Trophoblast cell (in vitro differentiated cells and primary cell): ENCODE results near the gene LGR5. TPM values are rescaled to one million over a fixed set of nuclear protein-coding genes. Genes with fewer than 3 reads are reported as not detected.

Source experiments
- DNase-seq, 2 donors: peaks; one replicate each; pipeline ENCODE4 v3.0.0-alpha.2; 2016
- H2AFZ ChIP-seq: 2 replicates; pipeline ENCODE4 v1.6.1; 2013; ENCODE audit warnings: low read length, moderate library complexity, mild to moderate bottlenecking; ENCODE audit not compliant: insufficient read depth, poor library complexity
- H2AK5ac ChIP-seq: 2 replicates; pipeline ENCODE4 v1.6.1; 2013; ENCODE audit warnings: mild to moderate bottlenecking, low read length
- H2BK120ac ChIP-seq: 2 replicates; pipeline ENCODE4 v1.6.1; 2013; ENCODE audit warnings: low read length, mild to moderate bottlenecking, moderate library complexity; ENCODE audit not compliant: insufficient read depth, poor library complexity
- H2BK12ac ChIP-seq: 2 replicates; pipeline ENCODE4 v1.6.1; 2013; ENCODE audit warnings: mild to moderate bottlenecking, low read length, moderate library complexity
- H2BK5ac ChIP-seq: 2 replicates; pipeline ENCODE4 v1.6.1; 2013; ENCODE audit warnings: low read length, low read depth, moderate library complexity, mild to moderate bottlenecking; ENCODE audit not compliant: poor library complexity
- H3K14ac ChIP-seq: 2 replicates; pipeline ENCODE4 v1.6.1; 2013; ENCODE audit warnings: mild to moderate bottlenecking, low read length
- H3K18ac ChIP-seq: 2 replicates; pipeline ENCODE4 v1.6.1; 2013; ENCODE audit warnings: mild to moderate bottlenecking, low read length
- H3K23ac ChIP-seq: 2 replicates; pipeline ENCODE4 v1.6.1; 2013; ENCODE audit warnings: low read length
- H3K27ac ChIP-seq: 2 replicates; pipeline ENCODE4 v1.5.1; 2013; ENCODE audit warnings: low read depth, mild to moderate bottlenecking, inconsistent platforms, low read length, moderate library complexity
- H3K27me3 ChIP-seq: 2 replicates; pipeline ENCODE4 v1.6.1; 2013; ENCODE audit warnings: inconsistent platforms, mild to moderate bottlenecking, low read length, moderate library complexity; ENCODE audit not compliant: insufficient read depth
- H3K36me3 ChIP-seq, 2 experiments: 1 replicate in 1 of 2; 2 replicates in 1 of 2; pipeline ENCODE4 v1.6.1; 2013; ENCODE audit warnings: low read length in 2 of 2, mild to moderate bottlenecking in 2 of 2, moderate library complexity in 1 of 2; ENCODE audit not compliant: insufficient read depth in 2 of 2, control insufficient read depth in 1 of 2
- H3K4ac ChIP-seq: 2 replicates; pipeline ENCODE4 v1.6.1; 2013; ENCODE audit warnings: low read depth, mild to moderate bottlenecking, low read length, moderate library complexity
- H3K4me1 ChIP-seq, 2 experiments: 1 replicate in 1 of 2; 2 replicates in 1 of 2; pipeline ENCODE4 v1.6.1; 2013; ENCODE audit warnings: low read length in 2 of 2, mild to moderate bottlenecking in 2 of 2, moderate library complexity in 1 of 2; ENCODE audit not compliant: insufficient read depth in 2 of 2, control insufficient read depth in 1 of 2
- H3K4me2 ChIP-seq: 2 replicates; pipeline ENCODE4 v1.6.1; 2013; ENCODE audit warnings: inconsistent platforms, mild to moderate bottlenecking, low read length, moderate library complexity
- H3K4me3 ChIP-seq: 2 replicates; pipeline ENCODE4 v1.5.1; 2013; ENCODE audit warnings: mild to moderate bottlenecking, low read depth, low read length, inconsistent platforms
- H3K79me1 ChIP-seq: one replicate; pipeline ENCODE4 v1.6.1; 2013; ENCODE audit warnings: low read length
- H3K79me2 ChIP-seq: 2 replicates; pipeline ENCODE4 v1.6.1; 2013; ENCODE audit warnings: low read length, mild to moderate bottlenecking; ENCODE audit not compliant: control insufficient read depth, insufficient read depth, poor library complexity
- H3K9ac ChIP-seq: 2 replicates; pipeline ENCODE4 v1.6.1; 2013; ENCODE audit warnings: mild to moderate bottlenecking, low read length
- H3K9me3 ChIP-seq: 2 replicates; pipeline ENCODE4 v1.6.1; 2013; ENCODE audit warnings: low read depth, mild to moderate bottlenecking, control low read depth, inconsistent platforms, low read length; ENCODE audit not compliant: insufficient read depth
- H4K12ac ChIP-seq: 2 replicates; pipeline ENCODE4 v1.6.1; 2013; ENCODE audit warnings: low read depth, mild to moderate bottlenecking, low read length, moderate library complexity
- H4K8ac ChIP-seq: 2 replicates; pipeline ENCODE4 v1.6.1; 2013; ENCODE audit warnings: low read depth, mild to moderate bottlenecking, low read length, moderate library complexity
- H4K91ac ChIP-seq: one replicate; pipeline ENCODE4 v1.6.1; 2013; ENCODE audit warnings: low read depth, mild to moderate bottlenecking, low read length, moderate library complexity
- WGBS: extraction: QIAGEN DNeasy Blood & Tissue Kit; methylation state at CpG from one replicate; pipeline ENCODE4 v1.1.7; 2013; ENCODE audit warnings: missing lambda C conversion rate; ENCODE audit not compliant: insufficient read length, insufficient coverage; ENCODE audit errors: extremely low coverage; 5-methylcytosine and 5-hydroxymethylcytosine counted together
- polyA plus RNA-seq: library from polyadenylated mRNA; stranded (reverse); fragments of 200-250 nt; gene quantifications from 2 replicates; pipeline ENCODE4 v1.2.3, GENCODE V29; 2013

Gene LGR5
- polyA plus RNA-seq, result 0.79 and 1.1 TPM in 2 replicates

- no peak within 1 kb of the TSS for H3K9ac ChIP-seq
- H3K4me2 ChIP-seq, result peak within 1 kb of the TSS; percentile 93
- WGBS, result no CpG with 5 or more reads among the region's 65 CpGs
- no peak within 1 kb of the TSS for H4K91ac ChIP-seq
- H2AFZ ChIP-seq, result no peak within 1 kb of the TSS
- no peak within 1 kb of the TSS for H2BK12ac ChIP-seq
- H3K4me1 ChIP-seq, result peaks cover 6 to 13% of the 10 kb centered on the region in 2 experiments
- H4K12ac ChIP-seq, result no peak within 1 kb of the TSS
- no peak within 1 kb of the TSS for H4K8ac ChIP-seq
- no peak within 1 kb of the TSS for H3K27ac ChIP-seq
- H3K36me3 ChIP-seq, result peaks cover 0 to 2% of the 10 kb centered on the region in 2 experiments
- H3K79me1 ChIP-seq, result no peaks in the 10 kb centered on the region
- DNase-seq, result peak in 1 of 2 donors; percentile 20
- H3K9me3 ChIP-seq, result peaks cover 11% of the 10 kb centered on the region
- H3K23ac ChIP-seq, result no peak within 1 kb of the TSS
- H3K4me3 ChIP-seq, result peak within 1 kb of the TSS; percentile 63
- H3K79me2 ChIP-seq, result no peaks in the 10 kb centered on the region
- no peak within 1 kb of the TSS for H2BK5ac ChIP-seq
- no peak within 1 kb of the TSS for H2BK120ac ChIP-seq
- peaks cover 40% of the 10 kb centered on the region for H3K27me3 ChIP-seq
- H3K4ac ChIP-seq, result no peak within 1 kb of the TSS
- H3K18ac ChIP-seq, result no peak within 1 kb of the TSS
- H3K14ac ChIP-seq, result no peak within 1 kb of the TSS
- H2AK5ac ChIP-seq, result no peak within 1 kb of the TSS
Observed at GRCh38 chr12:71439613-71440344, at the start of gene LGR5. Gene LGR5 (plus strand): TSS chr12:71439798. CDS start chr12:71440081, 283 bp downstream.

GRCh38 chr12:71392521-71393145, 47.0 kb upstream of the LGR5 start:
- Histone ChIP-seq H3K4me1 (no peaks in the 10 kb centered on the region), H4K8ac (no peak overlapping the region), H2AK5ac (no peak overlapping the region), H3K4me3 (no peak overlapping the region), H3K14ac (no peak overlapping the region), H3K18ac (no peak overlapping the region), H2AFZ (no peak overlapping the region), H2BK5ac (no peak overlapping the region), H2BK12ac (no peak overlapping the region), H2BK120ac (no peak overlapping the region), H3K9me3 (no peaks in the 10 kb centered on the region), H3K36me3 (no peaks in the 10 kb centered on the region), H3K23ac (no peak overlapping the region), H3K4ac (no peak overlapping the region), H4K91ac (no peak overlapping the region), H3K4me2 (no peak overlapping the region), H3K27me3 (no peaks in the 10 kb centered on the region), H3K79me2 (no peaks in the 10 kb centered on the region), H4K12ac (no peak overlapping the region), H3K27ac (no peak overlapping the region), H3K79me1 (no peaks in the 10 kb centered on the region), H3K9ac (no peak overlapping the region)
- peak; percentile 23 to 83 for DNase-seq
- WGBS, result no CpG with 5 or more reads among the region's 10 CpGs

GRCh38 chr12:71393625-71394024, 46.0 kb upstream of the LGR5 start:
- Histone ChIP-seq H2BK5ac (no peak overlapping the region), H4K91ac (no peak overlapping the region), H4K8ac (no peak overlapping the region), H3K79me1 (no peaks in the 10 kb centered on the region), H2AK5ac (no peak overlapping the region), H3K14ac (no peak overlapping the region), H2AFZ (no peak overlapping the region), H3K18ac (no peak overlapping the region), H3K23ac (no peak overlapping the region), H3K9me3 (no peaks in the 10 kb centered on the region), H3K4me1 (no peaks in the 10 kb centered on the region), H3K36me3 (no peaks in the 10 kb centered on the region), H3K27ac (no peak overlapping the region), H2BK120ac (no peak overlapping the region), H3K27me3 (no peaks in the 10 kb centered on the region), H2BK12ac (no peak overlapping the region), H3K4me2 (no peak overlapping the region), H3K79me2 (no peaks in the 10 kb centered on the region), H3K4me3 (no peak overlapping the region), H3K4ac (no peak overlapping the region), H3K9ac (no peak overlapping the region), H4K12ac (no peak overlapping the region)
- DNase-seq, result no peak
- no CpG with 5 or more reads among the region's 4 CpGs for WGBS

- H3K18ac ChIP-seq, result no peak overlapping the region
- no peak overlapping the region for H4K91ac ChIP-seq
- no peak overlapping the region for H3K14ac ChIP-seq
- H3K4me1 ChIP-seq, result no peaks in the 10 kb centered on the region
- WGBS, result no CpG with 5 or more reads among the region's 1 CpG
- no peaks in the 10 kb centered on the region for H3K9me3 ChIP-seq
- H3K4me2 ChIP-seq, result no peak overlapping the region
- DNase-seq, result peak in 1 of 2 donors; percentile 24
- H3K79me2 ChIP-seq, result no peaks in the 10 kb centered on the region
- H4K8ac ChIP-seq, result no peak overlapping the region
- no peak overlapping the region for H2BK5ac ChIP-seq
- H3K36me3 ChIP-seq, result no peaks in the 10 kb centered on the region
- H3K9ac ChIP-seq, result no peak overlapping the region
- H3K27me3 ChIP-seq, result no peaks in the 10 kb centered on the region
- H2BK120ac ChIP-seq, result no peak overlapping the region
- H3K4me3 ChIP-seq, result no peak overlapping the region
- no peak overlapping the region for H3K23ac ChIP-seq
- no peak overlapping the region for H2BK12ac ChIP-seq
- H3K79me1 ChIP-seq, result no peaks in the 10 kb centered on the region
- H3K27ac ChIP-seq, result no peak overlapping the region
- no peak overlapping the region for H3K4ac ChIP-seq
- H2AFZ ChIP-seq, result no peak overlapping the region
- no peak overlapping the region for H4K12ac ChIP-seq
- H2AK5ac ChIP-seq, result no peak overlapping the region
Observed at GRCh38 chr12:71397433-71397954, 42.1 kb upstream of the LGR5 start.
